K562 (cell line): ENCODE measurements around the gene GATC. TPM values are rescaled to one million over a fixed set of nuclear protein-coding genes. Genes with fewer than 3 reads are reported as not detected.
A peak's percentile ranks its signal among the peaks of the same experiment; 100 is the strongest.

Experiments used
- C11orf30 ChIP-seq: fragments of 450-650 bp; IDR thresholded peaks from 2 replicates; pipeline ENCODE4 v1.6.1; 2016; ENCODE audit warnings: low read depth, mild to moderate bottlenecking
- CCNT2 ChIP-seq: IDR thresholded peaks from 2 replicates; pipeline ENCODE4 v1.6.1; 2011; ENCODE audit warnings: borderline replicate concordance, low read depth, mild to moderate bottlenecking, moderate library complexity, mixed read lengths, low read length; ENCODE audit not compliant: insufficient read length; ENCODE audit errors: extremely low read depth
- EHMT2 ChIP-seq: fragments of 450-650 bp; IDR thresholded peaks from 2 replicates; pipeline ENCODE4 v1.6.1; 2018; ENCODE audit warnings: antibody characterized with exemption
- ELF2 ChIP-seq: fragments of 250-450 bp; sonication (Bioruptor Pico); IDR thresholded peaks from 2 replicates; pipeline ENCODE4 v1.5.0; 2021; ENCODE audit warnings: mild to moderate bottlenecking
- FIP1L1 ChIP-seq: fragments of 200-400 bp; formaldehyde crosslinking; IDR thresholded peaks from 2 replicates; pipeline ENCODE4 v1.6.1; 2018; ENCODE audit warnings: mild to moderate bottlenecking, low read depth, low read length; ENCODE audit not compliant: poor library complexity, severe bottlenecking
- NFATC3 ChIP-seq: fragments of 450-650 bp; IDR thresholded peaks from 2 replicates; pipeline ENCODE4 v1.6.1; 2017; ENCODE audit warnings: mild to moderate bottlenecking
- POLR2A ChIP-seq: fragments of 450-650 bp; conservative IDR thresholded peaks from 2 replicates; pipeline ENCODE4 v1.6.1; 2016
- RBBP5 ChIP-seq: fragments of 200-600 bp; sonication (generic); IDR thresholded peaks from 2 replicates; pipeline ENCODE4 v1.6.1; 2012; ENCODE audit warnings: borderline replicate concordance, mild to moderate bottlenecking, low read length, control low read depth, inconsistent platforms; ENCODE audit not compliant: insufficient read depth, poor library complexity, severe bottlenecking
- SRSF7 ChIP-seq: fragments of 200-400 bp; formaldehyde crosslinking; optimal IDR thresholded peaks from 2 replicates; pipeline ENCODE3; 2017; ENCODE audit warnings: mild to moderate bottlenecking, low read depth, low read length
- ZC3H4 ChIP-seq: sonication (generic); formaldehyde crosslinking; IDR thresholded peaks from 2 replicates; pipeline ENCODE4 v1.9.0; 2021; ENCODE audit warnings: missing genetic modification reagents, borderline replicate concordance
- ZNF143 ChIP-seq: sonication (generic); formaldehyde crosslinking; IDR thresholded peaks from 2 replicates; pipeline ENCODE4 v1.9.0; 2022; ENCODE audit warnings: mild to moderate bottlenecking, missing genetic modification reagents
- ZNF3 ChIP-seq: fragments of 250-450 bp; sonication (Bioruptor Pico); IDR thresholded peaks from 2 replicates; pipeline ENCODE4 v1.5.0; 2021; ENCODE audit warnings: mild to moderate bottlenecking, moderate library complexity
- ZNF583 ChIP-seq: fragments of 250-450 bp; sonication (Bioruptor Pico); IDR thresholded peaks from 2 replicates; pipeline ENCODE4 v1.4.0; 2020
- ZNF586 ChIP-seq: fragments of 450-650 bp; formaldehyde crosslinking; conservative IDR thresholded peaks from 2 replicates; pipeline ENCODE4 v1.4.0; 2020; ENCODE audit warnings: mild to moderate bottlenecking, moderate library complexity
- polyA plus RNA-seq, 8 experiments: library from polyadenylated mRNA; depleted of rRNA in 4 of 8; stranded (reverse) in 5 of 8; unstranded in 3 of 8; fragments of >200 nt; fragmentation: Nextera tagmentation in 2 of 8; fragmentation: Illumina TruSeq in 1 of 8; extraction: Ambion mirVana in 2 of 8; extraction: Trizol in 1 of 8; gene quantifications; 2 replicates each; pipeline versions ENCODE4 v1.2.1 to v1.2.3, GENCODE V29; 2011 to 2014; ENCODE audit warnings: inconsistent platforms in 1 of 8, missing spikeins in 1 of 8
- total RNA-seq, 7 experiments: library from RNA; depleted of rRNA in 6 of 7; stranded (reverse); fragments of >200 nt in 6 of 7; fragmentation: Illumina TruSeq in 2 of 7; extraction: Trizol in 2 of 7; gene quantifications; 2 replicates each; pipeline versions ENCODE4 v1.2.1 to v1.2.3, GENCODE V29; 2011 to 2021; ENCODE audit warnings: low replicate concordance in 1 of 7
- TF ChIP-seq, protein P1 (sequence below): IDR thresholded peaks from 2 replicates; pipeline ENCODE4 v1.6.1; 2011; ENCODE audit warnings: borderline replicate concordance, low read depth, mild to moderate bottlenecking, moderate library complexity, low read length; ENCODE audit not compliant: insufficient read depth, poor library complexity, severe bottlenecking
- TF ChIP-seq, protein P2 (sequence below): fragments of 450-650 bp; formaldehyde crosslinking; IDR thresholded peaks from 2 replicates; pipeline ENCODE4 v1.4.0; 2020; ENCODE audit warnings: mild to moderate bottlenecking
- TF ChIP-seq, protein P3 (sequence below): fragments of 450-650 bp; IDR thresholded peaks from 2 replicates; pipeline ENCODE4 v1.6.1; 2018; ENCODE audit not compliant: partially characterized antibody
- TF ChIP-seq, protein P4 (sequence below): fragments of 250-450 bp; sonication (Bioruptor Pico); IDR thresholded peaks from 2 replicates; pipeline ENCODE4 v1.4.0; 2020; ENCODE audit warnings: mild to moderate bottlenecking

The GATC gene
- total and polyA plus RNA-seq, 9 of the 15 experiments (the other 6 are each of a cell fraction or from before 2014, with no cell fraction given) = 5.8 to 52.6 (median 28.2) TPM

DNA sequence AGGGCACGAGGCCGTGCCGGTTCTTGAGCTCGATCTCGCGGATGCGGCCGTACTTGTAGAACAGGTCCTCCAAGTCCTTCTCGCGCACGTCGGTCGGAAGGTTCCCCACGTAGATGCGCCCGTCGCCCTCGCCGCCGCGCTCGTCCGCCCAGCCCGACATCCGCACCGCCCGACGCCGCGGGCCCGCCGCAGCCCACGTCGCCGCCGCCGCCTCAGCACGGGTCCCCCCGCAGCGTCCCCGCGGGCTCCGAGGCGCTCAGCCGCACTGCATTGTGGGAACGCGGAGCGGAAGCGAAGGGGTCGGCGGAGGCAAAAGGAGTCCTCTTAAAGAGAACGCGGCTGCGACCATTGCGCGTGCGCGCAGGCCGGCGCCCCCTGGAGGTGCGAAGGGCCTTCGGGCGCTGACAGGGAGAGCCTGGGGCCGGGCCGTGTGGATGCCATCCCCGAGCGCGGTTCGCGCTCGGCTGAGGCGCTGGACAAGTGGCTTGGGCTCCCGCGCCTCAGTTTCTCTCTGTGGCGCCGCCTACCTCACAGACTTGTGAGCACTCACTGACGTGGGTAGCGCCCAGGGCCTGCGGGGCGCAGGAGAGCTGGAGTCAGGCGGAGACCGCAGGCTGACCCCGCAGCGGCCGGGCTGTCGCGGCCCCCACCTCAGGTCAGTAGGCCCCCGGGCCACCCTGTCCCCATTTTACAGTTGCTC is 23.4 kb downstream of the GATC start, which contains the start of gene SRSF9 (continued):
- TF ChIP-seq, protein P1, sequence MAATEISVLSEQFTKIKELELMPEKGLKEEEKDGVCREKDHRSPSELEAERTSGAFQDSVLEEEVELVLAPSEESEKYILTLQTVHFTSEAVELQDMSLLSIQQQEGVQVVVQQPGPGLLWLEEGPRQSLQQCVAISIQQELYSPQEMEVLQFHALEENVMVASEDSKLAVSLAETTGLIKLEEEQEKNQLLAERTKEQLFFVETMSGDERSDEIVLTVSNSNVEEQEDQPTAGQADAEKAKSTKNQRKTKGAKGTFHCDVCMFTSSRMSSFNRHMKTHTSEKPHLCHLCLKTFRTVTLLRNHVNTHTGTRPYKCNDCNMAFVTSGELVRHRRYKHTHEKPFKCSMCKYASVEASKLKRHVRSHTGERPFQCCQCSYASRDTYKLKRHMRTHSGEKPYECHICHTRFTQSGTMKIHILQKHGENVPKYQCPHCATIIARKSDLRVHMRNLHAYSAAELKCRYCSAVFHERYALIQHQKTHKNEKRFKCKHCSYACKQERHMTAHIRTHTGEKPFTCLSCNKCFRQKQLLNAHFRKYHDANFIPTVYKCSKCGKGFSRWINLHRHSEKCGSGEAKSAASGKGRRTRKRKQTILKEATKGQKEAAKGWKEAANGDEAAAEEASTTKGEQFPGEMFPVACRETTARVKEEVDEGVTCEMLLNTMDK = peak; percentile 99
- no peak for TF ChIP-seq NFATC3
- peak; percentile 78 for TF ChIP-seq ELF2 (CRISPR knock-in tag)
- no peak for TF ChIP-seq SRSF7
- TF ChIP-seq ZNF583 = peak; percentile 48; the same call in 1 of the 2 replicates
- TF ChIP-seq FIP1L1 = peak; percentile 62
- TF ChIP-seq, protein P2, sequence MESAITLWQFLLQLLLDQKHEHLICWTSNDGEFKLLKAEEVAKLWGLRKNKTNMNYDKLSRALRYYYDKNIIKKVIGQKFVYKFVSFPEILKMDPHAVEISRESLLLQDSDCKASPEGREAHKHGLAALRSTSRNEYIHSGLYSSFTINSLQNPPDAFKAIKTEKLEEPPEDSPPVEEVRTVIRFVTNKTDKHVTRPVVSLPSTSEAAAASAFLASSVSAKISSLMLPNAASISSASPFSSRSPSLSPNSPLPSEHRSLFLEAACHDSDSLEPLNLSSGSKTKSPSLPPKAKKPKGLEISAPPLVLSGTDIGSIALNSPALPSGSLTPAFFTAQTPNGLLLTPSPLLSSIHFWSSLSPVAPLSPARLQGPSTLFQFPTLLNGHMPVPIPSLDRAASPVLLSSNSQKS (CRISPR knock-in tag) = no peak
- peak; percentile 76 for TF ChIP-seq RBBP5
- TF ChIP-seq, protein P3, sequence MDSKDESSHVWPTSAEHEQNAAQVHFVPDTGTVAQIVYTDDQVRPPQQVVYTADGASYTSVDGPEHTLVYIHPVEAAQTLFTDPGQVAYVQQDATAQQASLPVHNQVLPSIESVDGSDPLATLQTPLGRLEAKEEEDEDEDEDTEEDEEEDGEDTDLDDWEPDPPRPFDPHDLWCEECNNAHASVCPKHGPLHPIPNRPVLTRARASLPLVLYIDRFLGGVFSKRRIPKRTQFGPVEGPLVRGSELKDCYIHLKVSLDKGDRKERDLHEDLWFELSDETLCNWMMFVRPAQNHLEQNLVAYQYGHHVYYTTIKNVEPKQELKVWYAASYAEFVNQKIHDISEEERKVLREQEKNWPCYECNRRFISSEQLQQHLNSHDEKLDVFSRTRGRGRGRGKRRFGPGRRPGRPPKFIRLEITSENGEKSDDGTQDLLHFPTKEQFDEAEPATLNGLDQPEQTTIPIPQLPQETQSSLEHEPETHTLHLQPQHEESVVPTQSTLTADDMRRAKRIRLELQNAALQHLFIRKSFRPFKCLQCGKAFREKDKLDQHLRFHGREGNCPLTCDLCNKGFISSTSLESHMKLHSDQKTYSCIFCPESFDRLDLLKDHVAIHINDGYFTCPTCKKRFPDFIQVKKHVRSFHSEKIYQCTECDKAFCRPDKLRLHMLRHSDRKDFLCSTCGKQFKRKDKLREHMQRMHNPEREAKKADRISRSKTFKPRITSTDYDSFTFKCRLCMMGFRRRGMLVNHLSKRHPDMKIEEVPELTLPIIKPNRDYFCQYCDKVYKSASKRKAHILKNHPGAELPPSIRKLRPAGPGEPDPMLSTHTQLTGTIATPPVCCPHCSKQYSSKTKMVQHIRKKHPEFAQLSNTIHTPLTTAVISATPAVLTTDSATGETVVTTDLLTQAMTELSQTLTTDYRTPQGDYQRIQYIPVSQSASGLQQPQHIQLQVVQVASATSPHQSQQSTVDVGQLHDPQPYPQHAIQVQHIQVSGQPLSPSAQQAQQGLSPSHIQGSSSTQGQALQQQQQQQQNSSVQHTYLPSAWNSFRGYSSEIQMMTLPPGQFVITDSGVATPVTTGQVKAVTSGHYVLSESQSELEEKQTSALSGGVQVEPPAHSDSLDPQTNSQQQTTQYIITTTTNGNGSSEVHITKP = peak; percentile 10
- TF ChIP-seq CCNT2 = peak; percentile 87
- TF ChIP-seq C11orf30 = peak; percentile 29
- TF ChIP-seq, protein P4, sequence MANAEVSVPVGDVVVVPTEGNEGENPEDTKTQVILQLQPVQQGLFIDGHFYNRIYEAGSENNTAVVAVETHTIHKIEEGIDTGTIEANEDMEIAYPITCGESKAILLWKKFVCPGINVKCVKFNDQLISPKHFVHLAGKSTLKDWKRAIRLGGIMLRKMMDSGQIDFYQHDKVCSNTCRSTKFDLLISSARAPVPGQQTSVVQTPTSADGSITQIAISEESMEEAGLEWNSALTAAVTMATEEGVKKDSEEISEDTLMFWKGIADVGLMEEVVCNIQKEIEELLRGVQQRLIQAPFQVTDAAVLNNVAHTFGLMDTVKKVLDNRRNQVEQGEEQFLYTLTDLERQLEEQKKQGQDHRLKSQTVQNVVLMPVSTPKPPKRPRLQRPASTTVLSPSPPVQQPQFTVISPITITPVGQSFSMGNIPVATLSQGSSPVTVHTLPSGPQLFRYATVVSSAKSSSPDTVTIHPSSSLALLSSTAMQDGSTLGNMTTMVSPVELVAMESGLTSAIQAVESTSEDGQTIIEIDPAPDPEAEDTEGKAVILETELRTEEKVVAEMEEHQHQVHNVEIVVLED (CRISPR knock-in tag) = peak; percentile 77
- peak; percentile 84 for TF ChIP-seq ZNF143 (CRISPR knock-in tag)
- TF ChIP-seq ZNF586 (CRISPR knock-in tag) = 0 out of 2 replicates have a peak, but pooled peaks have one; percentile 22
- TF ChIP-seq EHMT2 = no peak
- TF ChIP-seq ZC3H4 (CRISPR knock-in tag) = no peak; the same call in 1 of the 2 replicates
- peak; percentile 87 for TF ChIP-seq POLR2A
- TF ChIP-seq ZNF3 (CRISPR knock-in tag) = no peak
